Activated CD8-positive, alpha-beta memory T cell treated with anti-CD3 and anti-CD28 coated beads for 36 hours (primary cell): ENCODE measurements around the gene ADAMTS1. TPM values are rescaled to one million over a fixed set of nuclear protein-coding genes. Genes with fewer than 3 reads are reported as not detected.
"Not testable (repeated sequence)": the region's sequence is repeated elsewhere in the genome, so short reads cannot be mapped to it uniquely, and the experiment has no call there.

ENCODE experiments used
- CTCF ChIA-PET: fragments of 350-600 bp; sonication (Branson Sonifier 250); formaldehyde crosslinking; loops from one replicate; lab custom pipeline; 2021; ENCODE audit warnings: antibody characterized with exemption; lab: Charles Lee
- POLR2A ChIA-PET: fragments of 350-600 bp; sonication (Branson Sonifier 250); formaldehyde crosslinking; loops from one replicate; lab custom pipeline; 2021; ENCODE audit warnings: antibody characterized with exemption; lab: Charles Lee
- total RNA-seq, 2 experiments: library from RNA; stranded (reverse); gene quantifications; one replicate each; pipeline ENCODE4 v1.2.3, GENCODE V29; 2021

ADAMTS1 gene
- under 1 TPM in 1 of 2 experiments, not detected in 1; 0.08 TPM for total RNA-seq

- ChIA-PET CTCF (no interaction called here), POLR2A (no interaction called here)
Observed at GRCh38 chr21:26845066-26845758, at the start of gene ADAMTS1. Gene ADAMTS1 (minus strand): TSS chr21:26845409. CDS start chr21:26844954, 455 bp downstream.

GRCh38 chr21:26892151-26892550, 46.9 kb upstream of the ADAMTS1 start:
- CTCF ChIA-PET, result interaction anchor here (0.6 kb wide), 1 partner anchor 60 kb away, joined by 6 read pairs; no protein-coding TSS in a partner anchor

GRCh38 chr21:26888931-26889330, 43.7 kb upstream of the ADAMTS1 start:
- ChIA-PET CTCF (no interaction called here), POLR2A (no interaction called here)

More at GRCh38 chr21:26892151-26892550, 46.9 kb upstream of the ADAMTS1 start:
- POLR2A ChIA-PET, result no interaction called here

GRCh38 chr21:26888256-26888655, 43.0 kb upstream of the ADAMTS1 start:
- POLR2A ChIA-PET, result no interaction called here
- CTCF ChIA-PET, result no interaction called here

GRCh38 chr21:26887251-26887650, 42.0 kb upstream of the ADAMTS1 start:
- ChIA-PET POLR2A (no interaction called here), CTCF (no interaction called here)

GRCh38 chr21:26884436-26884835, 39.2 kb upstream of the ADAMTS1 start:
- POLR2A ChIA-PET, result no interaction called here

GRCh38 chr21:26883768-26884167, 38.6 kb upstream of the ADAMTS1 start:
- ChIA-PET POLR2A (no interaction called here), CTCF (no interaction called here)

More at GRCh38 chr21:26884436-26884835, 39.2 kb upstream of the ADAMTS1 start:
- CTCF ChIA-PET, result no interaction called here

- POLR2A ChIA-PET, result no interaction called here
- CTCF ChIA-PET, result no interaction called here
Observed at GRCh38 chr21:26881504-26882228, 36.5 kb upstream of the ADAMTS1 start.

GRCh38 chr21:26877018-26877417, 31.8 kb upstream of the ADAMTS1 start:
- ChIA-PET POLR2A (no interaction called here), CTCF (no interaction called here)

GRCh38 chr21:26874347-26874746, 29.1 kb upstream of the ADAMTS1 start:
- ChIA-PET POLR2A (interaction anchor here (0.6 kb wide), 1 partner anchor 577 kb away, joined by 3 read pairs; no protein-coding TSS in a partner anchor), CTCF (no interaction called here)

- POLR2A ChIA-PET, result no interaction called here
- CTCF ChIA-PET, result no interaction called here
Observed at GRCh38 chr21:26865857-26866256, 20.6 kb upstream of the ADAMTS1 start.

- CTCF ChIA-PET, POLR2A ChIA-PET: not testable (repeated sequence)
Observed at GRCh38 chr21:26856871-26857350, 11.7 kb upstream of the ADAMTS1 start.

- POLR2A ChIA-PET, CTCF ChIA-PET: not testable (repeated sequence)
Observed at GRCh38 chr21:26854695-26855094, 9.5 kb upstream of the ADAMTS1 start.

- CTCF ChIA-PET, result no interaction called here
- POLR2A ChIA-PET, result no interaction called here
Observed at GRCh38 chr21:26852423-26852822, 7.2 kb upstream of the ADAMTS1 start.

- CTCF ChIA-PET, result no interaction called here
- POLR2A ChIA-PET, result no interaction called here
Observed at GRCh38 chr21:26851109-26851944, 6.1 kb upstream of the ADAMTS1 start.

GRCh38 chr21:26850116-26850643, 5.0 kb upstream of the ADAMTS1 start:
- POLR2A ChIA-PET, result no interaction called here
- CTCF ChIA-PET, result no interaction called here

- ChIA-PET POLR2A (no interaction called here), CTCF (no interaction called here)
Observed at GRCh38 chr21:26849428-26850115, 4.4 kb upstream of the ADAMTS1 start.

- POLR2A ChIA-PET, result no interaction called here
- CTCF ChIA-PET, result interaction anchor here (0.9 kb wide), 1 partner anchor 1927 kb away, joined by 3 read pairs; no protein-coding TSS in a partner anchor
Observed at GRCh38 chr21:26847921-26848320, 2.7 kb upstream of the ADAMTS1 start.

GRCh38 chr21:26847002-26847401, 1.8 kb upstream of the ADAMTS1 start:
- POLR2A ChIA-PET, result no interaction called here

More at GRCh38 chr21:26847002-26847401, 1.8 kb upstream of the ADAMTS1 start:
- CTCF ChIA-PET, result interaction anchor here (0.9 kb wide), 1 partner anchor 1928 kb away, joined by 3 read pairs; no protein-coding TSS in a partner anchor
